Prostate gland (tissue), 2 donors: ENCODE data around the gene HARS2. TPM values are rescaled to one million over a fixed set of nuclear protein-coding genes. Genes with fewer than 3 reads are reported as not detected.

Experiments used
- DNase-seq: peaks from one replicate; pipeline ENCODE4 v3.0.0-alpha.2; 2019; ENCODE audit warnings: low spot score
- H3K27ac ChIP-seq, 2 donors: fragments of 200-600 bp; sonication (generic); 2 replicates each; pipeline ENCODE4 v1.5.1; 2017 to 2019
- H3K27me3 ChIP-seq: fragments of 200-600 bp; sonication (generic); replicated peaks from 2 replicates; pipeline ENCODE4 v1.5.1; 2019; ENCODE audit not compliant: insufficient read depth
- H3K36me3 ChIP-seq, 2 donors: fragments of 200-600 bp; sonication (generic); 1 replicate in 1 of 2; 2 replicates in 1 of 2; pipeline versions ENCODE4 v1.5.1 to v1.8.1; 2017 to 2019
- H3K4me1 ChIP-seq: fragments of 200-600 bp; sonication (generic); replicated peaks from 2 replicates; pipeline ENCODE4 v1.5.1; 2019
- H3K4me3 ChIP-seq, 2 donors: fragments of 200-600 bp; sonication (generic); 2 replicates each; pipeline ENCODE4 v1.5.1; 2017 to 2019
- H3K9me3 ChIP-seq: fragments of 200-600 bp; sonication (generic); 2 replicates; pipeline ENCODE4 v1.5.1; 2017
- POLR2A ChIP-seq: fragments of 450-650 bp; IDR thresholded peaks from one replicate; pipeline ENCODE4 v1.6.1; 2016; ENCODE audit warnings: antibody characterized with exemption, mild to moderate bottlenecking
- POLR2AphosphoS5 ChIP-seq: sonication (generic); formaldehyde crosslinking; IDR thresholded peaks from one replicate; pipeline ENCODE4 v1.6.1; 2017; ENCODE audit warnings: antibody characterized with exemption
- WGBS: methylation state at CpG from one replicate; pipeline ENCODE4 v1.1.5; 2018; 5-methylcytosine and 5-hydroxymethylcytosine counted together
- intact Hi-C: fragments of 100-400 bp; cut with DNase I; formaldehyde crosslinking; loops from one replicate; pipeline ENCODE4 v1.14.2; 2022
- total RNA-seq, 2 donors: library from RNA; depleted of rRNA; stranded (reverse); fragments of >200 nt; gene quantifications; one replicate each; pipeline ENCODE4 v1.1.0, GENCODE V29; 2016
- TF ChIP-seq, protein P1 (sequence below), 4 experiments: fragments of 200-600 bp in 2 of 4; fragments of 450-650 bp in 2 of 4; sonication (generic) in 2 of 4; IDR thresholded peaks; 1 replicate in 3 of 4; 2 replicates in 1 of 4; pipeline ENCODE4 v1.5.1; 2016 to 2019; ENCODE audit warnings: antibody characterized with exemption in 4 of 4, mild to moderate bottlenecking in 2 of 4, moderate library complexity in 2 of 4

The HARS2 gene, protein sequence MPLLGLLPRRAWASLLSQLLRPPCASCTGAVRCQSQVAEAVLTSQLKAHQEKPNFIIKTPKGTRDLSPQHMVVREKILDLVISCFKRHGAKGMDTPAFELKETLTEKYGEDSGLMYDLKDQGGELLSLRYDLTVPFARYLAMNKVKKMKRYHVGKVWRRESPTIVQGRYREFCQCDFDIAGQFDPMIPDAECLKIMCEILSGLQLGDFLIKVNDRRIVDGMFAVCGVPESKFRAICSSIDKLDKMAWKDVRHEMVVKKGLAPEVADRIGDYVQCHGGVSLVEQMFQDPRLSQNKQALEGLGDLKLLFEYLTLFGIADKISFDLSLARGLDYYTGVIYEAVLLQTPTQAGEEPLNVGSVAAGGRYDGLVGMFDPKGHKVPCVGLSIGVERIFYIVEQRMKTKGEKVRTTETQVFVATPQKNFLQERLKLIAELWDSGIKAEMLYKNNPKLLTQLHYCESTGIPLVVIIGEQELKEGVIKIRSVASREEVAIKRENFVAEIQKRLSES
- total RNA-seq = 10 to 100 TPM; 23.9 to 28.1 TPM

DNA sequence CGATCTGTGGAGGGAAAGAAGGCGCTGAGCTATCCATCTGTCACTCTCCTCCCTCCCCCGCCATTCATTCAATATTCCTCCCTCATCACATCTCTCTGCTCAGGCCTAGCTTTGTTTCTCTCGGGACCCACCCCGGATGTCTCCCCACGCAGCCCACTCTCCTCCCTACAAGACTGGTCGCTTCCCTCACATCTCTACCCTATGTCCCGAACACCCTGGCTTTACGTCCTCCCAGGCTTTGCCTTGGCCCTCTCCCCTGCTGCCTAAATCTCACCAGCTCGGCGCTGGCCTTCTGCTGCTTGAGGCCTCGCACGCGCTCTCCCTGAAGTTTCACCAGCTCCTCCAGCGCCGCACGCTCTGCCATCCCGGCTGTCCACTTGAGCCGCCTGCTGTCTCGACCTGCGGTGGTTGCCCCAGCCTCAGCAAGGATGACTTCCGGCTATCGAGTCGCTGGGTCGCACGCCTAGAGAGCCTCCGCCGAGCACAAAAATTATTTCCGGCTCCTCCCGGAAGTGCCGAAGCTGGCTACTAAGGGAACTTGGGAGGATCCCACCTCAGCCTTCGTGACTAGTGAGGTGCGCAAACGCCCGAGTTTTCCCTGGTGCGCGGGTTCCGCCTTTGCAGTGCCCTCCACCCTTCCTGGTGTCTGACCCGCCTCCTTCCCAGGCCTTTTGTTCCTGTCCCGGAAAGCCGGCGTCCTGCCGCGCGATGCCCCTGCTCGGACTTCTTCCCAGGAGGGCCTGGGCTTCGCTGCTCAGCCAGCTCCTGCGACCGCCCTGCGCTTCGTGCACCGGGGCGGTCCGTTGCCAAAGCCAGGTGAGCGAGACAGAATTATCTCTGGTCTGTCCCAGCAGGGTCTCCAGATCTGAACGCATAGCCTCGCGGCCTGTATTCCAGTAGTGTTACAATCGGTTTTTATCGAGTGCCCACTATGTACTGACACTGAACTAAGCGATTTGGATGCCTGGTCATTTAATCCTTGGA lies at the start of gene HARS2, which contains the start of gene HARS1:
Gene HARS2 (plus strand): TSS at position 515 of the 984 bp plus-strand sequence. CDS start 194 bp downstream, at position 709.
Gene HARS1 (minus strand): TSS at position 430 of the 984 bp plus-strand sequence. CDS start 66 bp downstream, at position 364.
- H3K4me3 ChIP-seq = peak within 1 kb of the TSS; percentile 49 to 54
- no peaks in the 10 kb centered on the region for H3K9me3 ChIP-seq
- DNase-seq = peak; percentile 88
- WGBS = under 1% methylated on average over 54 of the region's 61 CpGs
- peak; percentile 94 for TF ChIP-seq POLR2AphosphoS5
- TF ChIP-seq, protein P1, sequence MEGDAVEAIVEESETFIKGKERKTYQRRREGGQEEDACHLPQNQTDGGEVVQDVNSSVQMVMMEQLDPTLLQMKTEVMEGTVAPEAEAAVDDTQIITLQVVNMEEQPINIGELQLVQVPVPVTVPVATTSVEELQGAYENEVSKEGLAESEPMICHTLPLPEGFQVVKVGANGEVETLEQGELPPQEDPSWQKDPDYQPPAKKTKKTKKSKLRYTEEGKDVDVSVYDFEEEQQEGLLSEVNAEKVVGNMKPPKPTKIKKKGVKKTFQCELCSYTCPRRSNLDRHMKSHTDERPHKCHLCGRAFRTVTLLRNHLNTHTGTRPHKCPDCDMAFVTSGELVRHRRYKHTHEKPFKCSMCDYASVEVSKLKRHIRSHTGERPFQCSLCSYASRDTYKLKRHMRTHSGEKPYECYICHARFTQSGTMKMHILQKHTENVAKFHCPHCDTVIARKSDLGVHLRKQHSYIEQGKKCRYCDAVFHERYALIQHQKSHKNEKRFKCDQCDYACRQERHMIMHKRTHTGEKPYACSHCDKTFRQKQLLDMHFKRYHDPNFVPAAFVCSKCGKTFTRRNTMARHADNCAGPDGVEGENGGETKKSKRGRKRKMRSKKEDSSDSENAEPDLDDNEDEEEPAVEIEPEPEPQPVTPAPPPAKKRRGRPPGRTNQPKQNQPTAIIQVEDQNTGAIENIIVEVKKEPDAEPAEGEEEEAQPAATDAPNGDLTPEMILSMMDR (IDR thresholded peaks at IDR 0.05) = no peak
- TF ChIP-seq POLR2A = peak; percentile 10
- H3K27me3 ChIP-seq = no peaks in the 10 kb centered on the region
- peak within 1 kb of the TSS; percentile 56 to 66 for H3K27ac ChIP-seq
- intact Hi-C loops = no loop called here
- peaks cover 0 to 11% of the 10 kb centered on the region in 2 donors for H3K36me3 ChIP-seq
- no peaks in the 10 kb centered on the region for H3K4me1 ChIP-seq

DNA sequence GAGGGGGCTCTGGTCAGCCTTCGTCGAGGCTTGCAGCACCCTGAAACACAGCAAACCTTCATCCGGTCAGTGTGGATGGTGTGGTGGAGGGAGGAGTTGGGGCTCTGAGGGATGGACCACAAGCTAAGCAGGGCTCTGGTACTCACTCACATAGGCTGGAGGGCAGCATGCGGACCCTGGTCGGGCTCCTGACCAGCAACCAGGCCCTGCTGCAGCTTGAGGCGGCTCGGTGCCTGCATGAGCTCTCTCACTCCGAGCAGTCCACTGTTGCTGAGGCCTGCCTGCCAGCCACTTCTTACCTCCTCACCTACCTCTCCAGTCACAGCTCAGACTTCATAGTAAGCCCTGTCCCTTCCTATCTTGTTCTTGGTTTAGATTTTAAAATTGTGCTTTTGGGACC lies 49.5 kb upstream of the HARS2 start:
- H3K4me3 ChIP-seq = no peak overlapping the region
- intact Hi-C loops = no loop called here
- H3K27me3 ChIP-seq = no peaks in the 10 kb centered on the region
- TF ChIP-seq POLR2AphosphoS5 = no peak
- TF ChIP-seq, protein P1 (IDR thresholded peaks at IDR 0.05) = no peak
- TF ChIP-seq POLR2A = no peak
- DNase-seq = no peak
- peaks cover 0 to 6% of the 10 kb centered on the region in 2 donors for H3K36me3 ChIP-seq
- H3K4me1 ChIP-seq = peaks cover 7% of the 10 kb centered on the region
- H3K9me3 ChIP-seq = no peaks in the 10 kb centered on the region
- whole genome bisulfite sequencing = 85% methylated on average over 8 of the region's 8 CpGs
- no peak overlapping the region for H3K27ac ChIP-seq

DNA sequence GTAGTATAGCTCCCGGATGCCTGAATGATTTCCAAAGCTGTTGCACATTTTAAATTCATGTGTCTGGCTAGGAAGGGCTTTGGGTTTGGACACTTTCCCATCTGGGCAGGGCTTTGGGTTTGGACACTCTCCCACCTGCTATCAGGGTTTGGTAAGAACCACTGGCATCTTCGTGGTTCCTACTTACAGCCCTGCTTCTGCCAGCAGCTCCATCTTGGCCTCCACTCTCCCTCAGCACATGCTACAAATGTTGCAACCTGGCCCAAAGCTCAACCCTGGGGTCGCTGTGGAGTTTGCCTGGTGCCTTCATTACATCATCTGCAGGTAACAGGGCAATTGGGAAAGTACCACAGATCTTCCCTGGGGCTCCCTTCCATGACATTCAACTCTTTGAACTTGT lies 48.5 kb upstream of the HARS2 start:
- Histone ChIP-seq H3K27me3 (no peaks in the 10 kb centered on the region), H3K9me3 (no peaks in the 10 kb centered on the region), H3K27ac (no peak overlapping the region), H3K36me3 (peaks cover 0 to 6% of the 10 kb centered on the region in 2 donors), H3K4me3 (no peak overlapping the region), H3K4me1 (peaks cover 8% of the 10 kb centered on the region)
- no peak for DNase-seq
- intact Hi-C loops = no loop called here
- TF ChIP-seq, protein P1 (IDR thresholded peaks at IDR 0.05) = no peak
- TF ChIP-seq POLR2A = no peak
- TF ChIP-seq POLR2AphosphoS5 = no peak
- WGBS = 51% methylated on average over 3 of the region's 3 CpGs

DNA sequence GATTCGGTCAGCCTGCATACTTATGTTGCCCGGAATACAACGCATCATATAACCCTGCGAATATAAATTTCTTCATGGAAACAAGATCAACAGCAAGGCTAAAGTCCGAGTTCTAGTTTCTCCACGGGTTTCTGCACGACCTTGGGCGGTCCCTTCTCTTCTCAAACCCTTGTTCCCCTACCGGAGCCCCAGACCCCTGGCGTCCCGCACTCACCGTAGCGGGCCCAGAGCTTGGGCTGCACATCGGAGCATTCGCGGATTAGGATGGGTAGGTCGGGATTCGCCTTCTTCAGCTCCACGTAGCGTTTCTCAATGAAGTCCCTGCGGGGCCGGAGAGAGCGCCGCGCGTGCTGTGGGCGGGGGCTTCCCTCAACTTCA lies 44.2 kb upstream of the HARS2 start:
- Histone ChIP-seq H3K36me3 (peaks cover 0 to 6% of the 10 kb centered on the region in 2 donors), H3K27me3 (no peaks in the 10 kb centered on the region), H3K4me3 (peak overlapping the region; percentile 62 to 81), H3K4me1 (peaks cover 8% of the 10 kb centered on the region), H3K27ac (peak overlapping the region; percentile 56 to 66), H3K9me3 (no peaks in the 10 kb centered on the region)
- DNase-seq = no peak
- TF ChIP-seq, protein P1 (IDR thresholded peaks at IDR 0.05) = no peak
- no peak for TF ChIP-seq POLR2A
- no peak for TF ChIP-seq POLR2AphosphoS5
- intact Hi-C loops = loop anchor here (5.0 kb wide), 1 partner anchor 85 kb away; the partner anchor contains the start of genes APBB3 and SLC35A4
- WGBS = under 1% methylated on average over 26 of the region's 27 CpGs
